HG03139 (cell line): Measurements from ENCODE around the gene SPEM1.
A peak's percentile ranks its signal among the peaks of the same experiment; 100 is the strongest.

Source experiments
- ATAC-seq: cut with Tn5 transposase; IDR thresholded peaks from one replicate; pipeline ENCODE4 v1.9.1; 2021; ENCODE audit not compliant: unreplicated experiment

The SPEM1 gene

DNA sequence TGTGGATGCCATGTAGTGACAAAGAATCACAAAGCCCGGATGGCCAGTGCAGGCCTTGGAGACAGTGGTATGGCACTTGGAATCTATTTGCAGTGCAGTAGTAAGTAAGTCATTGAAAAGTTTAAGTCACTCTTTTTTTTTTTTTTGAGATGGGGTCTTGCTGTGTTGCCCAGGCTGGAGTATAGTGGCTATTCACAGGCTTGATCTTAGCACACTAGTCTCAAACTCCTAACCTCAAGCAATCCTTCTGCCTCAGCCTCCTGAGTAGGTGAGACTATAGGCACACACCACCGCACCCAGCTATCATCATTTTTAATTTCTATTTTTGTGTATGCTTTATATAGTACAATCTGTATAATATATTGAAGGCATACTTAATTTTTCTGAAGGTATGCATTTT lies 21.5 kb upstream of the SPEM1 start:
- no peak for ATAC-seq

DNA sequence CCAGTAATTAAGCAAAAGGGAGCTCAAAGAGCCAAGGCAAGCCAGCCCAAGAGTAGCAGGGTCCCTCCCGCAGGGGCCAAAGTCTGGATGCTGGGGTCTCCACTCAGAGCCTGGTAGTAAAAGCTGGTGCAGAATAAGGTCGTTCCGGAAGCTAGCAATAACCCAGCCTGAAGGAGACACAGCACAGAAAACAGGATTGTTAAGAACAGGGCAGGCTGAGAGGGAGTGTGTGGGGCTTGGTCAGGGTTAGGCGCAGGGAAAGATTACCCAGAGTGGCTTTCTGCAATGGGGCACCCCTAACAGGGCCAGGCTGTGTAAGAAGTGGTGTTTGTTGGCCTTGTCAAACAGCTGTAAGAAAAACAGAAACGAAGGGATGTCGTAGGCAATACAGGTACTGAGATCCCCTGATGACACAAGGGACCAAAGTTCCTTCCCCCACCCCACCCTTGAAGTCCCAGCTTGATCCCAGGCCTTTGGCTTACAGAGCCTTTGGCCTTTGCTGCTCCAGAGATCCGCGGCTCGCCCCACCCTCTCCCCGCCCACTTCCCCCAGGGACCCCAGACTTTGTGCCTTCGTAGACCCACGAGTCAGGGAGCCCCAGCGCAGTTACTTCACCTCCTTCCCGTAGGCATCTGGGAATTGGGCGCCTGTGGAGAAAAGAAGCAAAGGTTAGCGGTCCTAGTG lies 16.9 kb upstream of the SPEM1 start:
- ATAC-seq, result no peak

DNA sequence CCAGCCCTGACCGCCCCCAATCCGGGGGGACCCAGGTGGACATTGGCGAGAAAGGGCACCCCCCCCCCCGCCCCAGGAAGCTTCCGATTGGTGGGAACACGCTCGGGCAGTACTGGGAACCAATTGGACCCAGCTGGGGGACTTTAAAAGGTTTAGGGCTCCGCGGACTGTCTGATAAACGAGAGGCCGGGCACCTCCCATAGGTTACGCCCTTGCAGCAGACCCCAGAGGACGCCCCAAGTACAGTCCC lies 16.5 kb upstream of the SPEM1 start:
- no peak for ATAC-seq

DNA sequence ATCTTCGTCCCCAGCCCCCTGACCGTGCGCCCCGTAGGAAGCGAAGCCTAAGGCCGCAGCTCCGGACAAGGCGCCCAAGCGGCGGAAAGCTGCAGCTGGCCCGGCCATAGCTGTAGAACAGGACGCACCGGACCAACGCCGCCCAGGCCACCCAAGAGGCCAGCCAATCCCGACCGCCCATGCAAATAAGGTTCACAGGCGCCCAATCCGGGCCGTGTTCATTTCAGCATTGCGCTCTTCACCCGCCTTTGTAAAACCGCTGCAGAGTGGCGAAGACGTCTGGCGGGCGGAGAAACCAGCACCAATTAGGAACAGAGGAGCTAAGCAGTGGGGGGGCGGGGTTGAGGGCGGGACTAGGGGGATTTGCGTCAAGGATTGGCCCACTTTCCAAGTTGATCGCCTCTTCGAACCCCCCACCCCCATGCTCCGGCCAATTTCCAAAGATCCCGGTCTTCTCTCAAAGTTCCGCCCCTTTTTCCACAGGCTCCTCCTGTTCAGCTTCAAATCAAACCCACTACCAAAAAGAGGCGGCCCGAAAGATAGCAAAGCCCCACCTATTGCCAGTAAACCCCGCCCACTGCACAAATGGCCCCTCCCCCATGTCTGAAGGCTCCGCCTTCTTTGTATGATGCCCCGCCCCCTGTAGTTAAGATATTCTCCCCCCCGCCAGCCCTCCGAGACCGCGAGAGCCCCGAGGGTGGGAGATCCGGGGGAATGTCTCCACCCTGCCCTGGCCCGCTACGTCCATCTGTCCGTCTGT lies 16.0 kb upstream of the SPEM1 start, which contains the start of gene TMEM256:
TSS of gene TMEM256 (minus strand) at position 121 of the 760 bp plus-strand sequence. CDS start at position 108, 13 bp downstream.
- ATAC-seq, result peak; percentile 89

DNA sequence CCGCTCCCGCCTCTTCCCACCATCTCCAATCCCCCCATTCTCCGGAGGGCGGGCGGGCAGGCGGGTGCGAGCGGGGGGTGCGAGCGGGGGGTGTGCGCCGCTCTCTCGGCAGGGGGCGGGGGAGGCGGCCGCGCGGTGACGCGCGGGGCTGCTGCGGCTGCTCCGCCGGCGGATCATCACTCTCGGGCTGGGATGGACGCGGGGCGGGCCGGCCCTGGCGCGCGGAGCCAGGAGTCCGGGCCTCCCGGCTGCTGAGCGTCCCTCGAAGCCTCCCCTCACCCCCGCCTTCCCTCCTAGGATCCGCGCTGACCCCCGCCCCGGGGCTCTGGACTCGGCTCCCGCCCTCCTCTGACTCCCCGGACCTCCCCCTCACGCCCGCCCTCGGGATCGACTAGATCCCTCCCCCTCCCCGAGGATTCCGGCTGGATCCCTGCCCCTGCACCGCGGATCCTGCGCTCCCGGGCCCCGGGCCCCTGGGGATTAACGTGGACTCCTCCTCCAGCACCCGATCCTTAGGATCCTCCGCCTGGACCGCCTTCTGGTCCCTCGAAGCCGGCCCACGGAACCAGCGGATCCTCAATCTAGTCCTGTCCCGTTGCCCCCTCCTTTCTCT lies 15.3 kb upstream of the SPEM1 start:
- no peak for ATAC-seq

DNA sequence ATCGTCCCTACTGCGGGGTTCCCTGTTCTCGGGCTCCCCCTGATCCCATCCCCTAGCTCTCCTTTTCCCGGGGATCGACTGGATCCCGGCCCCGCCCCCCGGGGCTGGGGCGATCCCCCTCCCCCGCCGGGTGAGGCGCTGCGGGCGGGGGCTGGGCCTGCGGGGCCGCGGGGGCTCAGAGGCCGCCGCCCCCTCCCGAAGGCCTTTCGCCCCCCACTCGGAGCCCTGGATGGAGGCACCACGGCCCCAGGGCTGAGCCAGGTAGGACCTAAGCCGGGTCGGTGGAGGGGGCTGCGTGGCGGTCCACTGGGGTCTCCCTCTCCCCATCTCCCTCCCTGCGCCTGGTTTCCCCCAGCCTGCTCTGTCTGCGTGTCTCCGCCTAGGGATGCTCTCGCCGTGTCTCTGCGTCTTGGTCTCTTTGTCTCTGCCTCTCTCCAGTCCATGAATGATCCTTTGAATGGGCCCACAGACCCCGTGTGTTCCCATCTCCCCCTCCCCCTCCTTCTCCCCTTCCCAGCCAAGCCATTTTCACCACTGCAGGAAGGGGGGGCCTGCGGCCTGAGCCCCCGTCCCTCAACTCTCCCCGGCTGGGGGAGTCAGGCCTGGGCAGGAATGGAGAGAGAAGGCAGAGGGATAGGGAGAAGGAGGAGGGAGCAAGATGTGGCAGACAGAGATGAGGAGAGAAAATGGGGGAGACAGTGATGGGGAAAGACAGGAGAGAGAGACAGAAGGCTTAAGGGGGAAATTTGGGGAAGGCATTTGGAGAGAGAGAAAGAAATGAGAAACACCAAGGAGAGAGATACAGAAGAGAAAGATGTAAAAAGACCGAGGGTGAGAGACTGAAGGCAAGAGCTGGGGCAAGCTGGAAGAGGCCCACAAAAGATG lies 14.5 kb upstream of the SPEM1 start:
- no peak for ATAC-seq

DNA sequence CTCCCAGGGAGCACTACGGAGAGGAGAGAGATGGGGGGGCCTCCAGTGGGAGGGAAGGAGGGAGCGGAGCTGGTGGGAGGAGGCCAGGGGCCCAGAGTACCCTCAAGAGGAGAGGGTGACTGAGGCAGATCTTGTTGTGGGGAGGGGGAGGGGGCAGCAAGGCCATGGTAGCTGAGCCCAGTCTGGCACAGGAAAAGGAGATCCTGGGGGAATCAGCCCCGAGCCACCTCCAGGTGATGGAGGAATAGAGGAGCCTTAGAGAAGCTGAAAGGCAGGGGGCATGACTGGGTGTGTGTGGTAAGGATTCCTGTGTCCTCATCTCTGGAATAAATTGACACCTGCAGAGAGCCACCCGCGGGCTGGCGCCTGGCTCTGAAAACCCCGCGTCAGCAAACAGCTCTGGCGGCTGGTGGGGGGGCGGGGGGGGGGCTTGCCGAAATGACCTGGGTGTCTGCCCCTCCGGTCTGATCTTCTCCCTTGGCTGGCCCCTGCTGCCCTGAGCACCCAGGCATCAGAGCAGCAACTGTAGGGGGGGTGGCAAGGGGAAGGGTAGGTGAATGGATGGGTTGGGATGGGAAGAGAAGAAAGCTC lies 13.8 kb upstream of the SPEM1 start:
- ATAC-seq, result no peak

DNA sequence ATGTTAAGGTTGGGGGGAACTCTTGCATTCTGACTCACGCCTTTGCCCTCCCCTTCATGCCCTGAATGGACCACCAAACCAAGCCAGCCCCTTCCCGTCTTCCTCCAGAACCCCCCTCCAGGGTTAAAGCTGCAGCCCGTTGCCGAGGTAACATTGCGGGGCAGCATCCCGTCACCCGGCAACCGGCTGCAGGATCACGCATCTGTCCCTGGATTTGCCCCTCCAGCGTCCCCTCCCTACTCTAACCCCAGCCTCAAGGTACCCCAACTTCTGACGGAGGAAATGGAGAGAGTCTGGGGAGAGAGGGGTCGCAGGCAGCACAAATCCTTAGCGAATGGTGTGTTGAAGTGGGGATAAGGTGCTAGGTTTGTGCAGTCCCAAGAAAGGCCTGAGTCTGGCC lies 13.0 kb upstream of the SPEM1 start:
- no peak for ATAC-seq

DNA sequence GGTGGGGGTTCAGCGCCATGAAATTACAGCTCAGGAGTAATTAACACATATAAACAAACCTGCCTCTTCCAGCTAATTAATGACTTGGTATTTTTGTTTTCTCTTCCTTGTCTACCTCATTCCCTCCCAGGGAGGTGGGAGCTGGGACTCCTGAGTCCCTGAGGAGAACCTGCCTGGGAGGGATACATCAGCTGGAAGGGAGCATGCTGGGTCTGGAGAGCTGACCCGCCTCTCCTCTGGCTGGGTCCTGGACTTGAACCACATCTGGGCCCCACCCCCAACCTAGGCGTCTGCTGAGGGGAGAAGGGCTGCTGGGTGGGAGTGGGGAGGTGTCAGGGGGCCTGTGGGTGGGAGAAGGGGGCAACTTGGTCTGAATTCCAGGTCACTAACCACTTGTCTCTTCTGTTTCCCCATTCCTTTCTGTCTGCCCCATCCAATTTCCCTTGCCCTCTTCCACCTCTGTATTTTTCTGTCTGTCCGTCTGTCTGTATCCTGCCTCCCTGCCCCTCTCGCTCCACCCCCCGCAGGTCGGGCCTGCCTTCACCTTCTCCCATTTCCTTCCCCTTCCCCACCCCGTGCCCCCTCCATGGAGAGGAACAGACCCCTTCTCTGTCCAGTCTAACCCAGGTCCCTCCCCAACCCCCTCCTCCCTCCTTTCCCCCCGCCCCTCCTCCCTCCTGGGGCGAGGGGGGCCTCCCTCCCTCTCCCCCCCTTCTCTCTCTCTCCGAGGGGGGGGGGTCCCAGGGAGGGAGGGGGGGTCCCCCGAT lies 12.5 kb upstream of the SPEM1 start, which contains the start of gene NLGN2:
TSS of gene NLGN2 (plus strand) at position 361 of the 767 bp plus-strand sequence. CDS start 411 bp downstream, outside the sequence.
- no peak for ATAC-seq

DNA sequence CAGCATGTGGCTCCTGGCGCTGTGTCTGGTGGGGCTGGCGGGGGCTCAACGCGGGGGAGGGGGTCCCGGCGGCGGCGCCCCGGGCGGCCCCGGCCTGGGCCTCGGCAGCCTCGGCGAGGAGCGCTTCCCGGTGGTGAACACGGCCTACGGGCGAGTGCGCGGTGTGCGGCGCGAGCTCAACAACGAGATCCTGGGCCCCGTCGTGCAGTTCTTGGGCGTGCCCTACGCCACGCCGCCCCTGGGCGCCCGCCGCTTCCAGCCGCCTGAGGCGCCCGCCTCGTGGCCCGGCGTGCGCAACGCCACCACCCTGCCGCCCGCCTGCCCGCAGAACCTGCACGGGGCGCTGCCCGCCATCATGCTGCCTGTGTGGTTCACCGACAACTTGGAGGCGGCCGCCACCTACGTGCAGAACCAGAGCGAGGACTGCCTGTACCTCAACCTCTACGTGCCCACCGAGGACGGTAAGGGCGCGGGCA lies 11.8 kb upstream of the SPEM1 start:
- ATAC-seq, result no peak

DNA sequence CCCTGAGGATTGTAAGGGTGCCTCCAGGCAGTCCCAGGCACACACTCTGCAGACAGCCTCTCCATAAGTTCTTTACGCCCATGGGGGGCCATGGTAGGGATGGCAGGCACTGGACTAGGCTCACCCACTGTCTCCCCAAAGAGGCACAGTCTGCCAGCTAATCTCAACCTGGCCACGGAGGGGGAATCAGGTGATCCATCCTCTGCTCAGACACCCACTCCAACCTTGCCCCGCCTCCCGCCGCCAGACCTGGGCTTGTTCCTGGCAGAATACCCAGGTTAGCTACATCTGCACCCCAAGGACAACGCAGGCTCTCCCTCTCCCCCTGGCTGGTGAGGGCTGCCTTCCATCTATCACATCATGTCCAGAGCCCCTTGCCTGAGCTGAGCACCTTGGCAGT lies 11.3 kb upstream of the SPEM1 start:
- ATAC-seq, result no peak

DNA sequence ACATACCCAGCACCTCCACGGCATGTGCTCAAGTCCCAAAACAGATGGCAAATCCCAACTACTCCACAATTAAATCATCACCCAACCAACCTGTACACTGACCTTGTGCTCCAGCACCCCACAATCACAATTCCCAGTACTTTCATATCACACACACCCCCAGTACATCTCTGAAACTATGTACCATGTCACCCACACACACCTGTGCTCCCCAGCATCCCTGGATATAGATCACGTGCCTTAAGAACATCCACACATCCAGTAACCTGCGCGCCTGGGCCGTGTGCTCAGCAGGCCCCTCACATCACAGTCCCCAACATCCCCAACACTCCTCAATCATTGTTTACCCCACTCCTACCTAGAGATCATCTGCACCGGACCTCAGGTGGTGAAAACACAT lies 10.4 kb upstream of the SPEM1 start:
- ATAC-seq, result no peak

DNA sequence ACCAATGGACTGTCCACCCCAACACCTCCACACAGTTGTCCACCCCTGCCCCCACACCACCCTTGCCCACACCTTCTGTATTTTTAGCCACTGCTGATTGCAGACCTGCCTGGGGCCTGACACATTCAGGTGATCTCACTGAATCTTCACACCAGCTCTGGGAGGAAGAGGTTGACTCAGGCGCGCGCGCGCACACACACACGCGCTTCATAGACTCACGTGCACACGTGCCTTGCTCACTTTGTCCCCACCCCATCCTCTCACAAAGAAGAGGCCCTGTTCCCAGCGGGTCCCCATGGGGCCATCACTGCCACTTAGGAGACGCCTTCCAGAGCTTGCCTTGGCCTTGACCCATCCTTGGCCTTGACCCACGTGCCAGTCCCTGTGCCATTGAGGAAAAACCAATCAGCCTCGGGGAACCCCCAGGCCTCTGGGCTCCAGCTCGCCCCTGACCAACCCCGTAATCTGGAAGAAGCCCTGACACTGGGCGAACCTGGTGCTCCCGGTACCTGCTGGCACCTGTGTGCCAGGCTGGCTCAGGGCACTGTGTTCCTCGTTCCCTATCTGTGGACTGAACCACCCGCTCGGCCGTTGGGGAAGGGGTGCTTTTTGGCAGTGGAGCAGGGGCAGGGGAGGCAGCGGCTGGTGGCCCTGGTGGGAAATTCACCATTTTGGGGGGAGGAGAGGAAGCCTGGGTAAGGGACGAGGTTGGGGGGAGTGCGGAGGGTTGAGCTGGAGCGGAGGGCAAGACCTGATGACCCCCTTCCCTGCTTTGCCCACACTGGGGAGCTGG lies 9.3 kb upstream of the SPEM1 start:
- no peak for ATAC-seq

DNA sequence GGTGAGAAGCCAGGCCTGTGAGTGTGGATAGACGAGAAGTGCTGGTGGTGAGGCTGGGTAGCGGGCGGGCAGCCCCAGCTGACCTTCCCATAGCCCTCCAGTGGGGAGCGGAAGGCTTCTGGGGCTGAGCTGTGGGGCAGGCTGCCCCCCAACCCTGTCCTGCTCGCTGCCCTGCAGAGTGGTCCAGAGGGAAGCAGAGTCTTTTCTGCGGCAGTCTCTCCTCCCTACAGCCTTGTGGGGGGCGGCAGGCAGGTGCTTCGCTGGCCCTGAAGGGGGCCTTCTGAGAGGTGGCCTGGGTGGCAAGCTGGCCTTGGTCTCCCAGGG lies 8.7 kb upstream of the SPEM1 start:
- ATAC-seq, result no peak

DNA sequence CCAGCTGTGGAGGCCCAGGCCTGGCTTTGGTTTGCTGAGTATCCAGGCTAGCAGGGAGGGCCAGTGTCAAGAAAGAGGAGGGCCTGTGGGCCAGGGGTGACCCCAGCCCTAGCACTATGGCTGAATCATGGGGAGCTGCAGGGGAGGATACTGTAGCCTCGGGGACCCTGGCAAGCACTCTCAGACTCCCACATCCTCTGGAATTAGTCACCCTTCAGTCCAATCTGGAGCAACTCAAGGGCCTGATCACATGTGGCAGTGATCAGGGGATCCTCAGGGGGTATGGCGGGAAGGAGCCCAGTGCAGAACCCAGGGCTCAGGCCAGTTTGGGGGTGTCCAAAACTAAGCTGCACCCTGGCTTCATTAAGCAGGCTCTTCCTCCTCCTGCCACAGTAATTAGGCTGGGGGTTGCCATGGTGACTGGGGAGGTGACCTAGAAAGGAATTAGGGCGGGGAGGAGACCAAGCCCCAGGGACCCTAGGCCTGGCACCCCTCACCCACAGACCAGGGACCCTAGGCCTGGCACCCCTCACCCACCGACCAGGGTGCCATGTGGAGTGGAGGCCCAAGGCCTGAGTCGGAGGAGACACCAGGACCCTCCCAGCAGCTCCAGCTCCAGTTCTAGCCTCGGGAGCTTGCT lies 6.7 kb upstream of the SPEM1 start:
- ATAC-seq, result no peak

DNA sequence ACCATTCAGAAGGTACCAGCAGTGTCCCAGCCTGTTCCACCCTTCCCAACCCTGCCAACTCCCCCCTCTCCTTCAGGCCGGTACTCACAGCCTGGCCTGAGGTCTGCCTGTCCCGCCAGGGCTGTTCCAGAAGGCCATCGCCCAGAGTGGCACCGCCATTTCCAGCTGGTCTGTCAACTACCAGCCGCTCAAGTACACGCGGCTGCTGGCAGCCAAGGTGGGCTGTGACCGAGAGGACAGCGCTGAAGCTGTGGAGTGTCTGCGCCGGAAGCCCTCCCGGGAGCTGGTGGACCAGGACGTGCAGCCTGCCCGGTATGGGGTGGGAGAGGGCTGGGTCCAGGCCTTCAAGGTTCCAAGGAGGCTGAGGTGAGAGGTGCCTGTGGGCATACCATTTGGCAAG lies 5.3 kb upstream of the SPEM1 start:
- no peak for ATAC-seq

DNA sequence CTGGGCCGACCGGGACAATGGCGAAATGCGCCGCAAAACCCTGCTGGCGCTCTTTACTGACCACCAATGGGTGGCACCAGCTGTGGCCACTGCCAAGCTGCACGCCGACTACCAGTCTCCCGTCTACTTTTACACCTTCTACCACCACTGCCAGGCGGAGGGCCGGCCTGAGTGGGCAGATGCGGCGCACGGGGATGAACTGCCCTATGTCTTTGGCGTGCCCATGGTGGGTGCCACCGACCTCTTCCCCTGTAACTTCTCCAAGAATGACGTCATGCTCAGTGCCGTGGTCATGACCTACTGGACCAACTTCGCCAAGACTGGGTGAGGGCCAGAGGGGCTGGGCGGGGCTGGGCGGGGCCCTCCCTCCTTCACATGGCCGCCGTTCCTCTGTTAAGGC lies 4.3 kb upstream of the SPEM1 start:
- ATAC-seq, result no peak

DNA sequence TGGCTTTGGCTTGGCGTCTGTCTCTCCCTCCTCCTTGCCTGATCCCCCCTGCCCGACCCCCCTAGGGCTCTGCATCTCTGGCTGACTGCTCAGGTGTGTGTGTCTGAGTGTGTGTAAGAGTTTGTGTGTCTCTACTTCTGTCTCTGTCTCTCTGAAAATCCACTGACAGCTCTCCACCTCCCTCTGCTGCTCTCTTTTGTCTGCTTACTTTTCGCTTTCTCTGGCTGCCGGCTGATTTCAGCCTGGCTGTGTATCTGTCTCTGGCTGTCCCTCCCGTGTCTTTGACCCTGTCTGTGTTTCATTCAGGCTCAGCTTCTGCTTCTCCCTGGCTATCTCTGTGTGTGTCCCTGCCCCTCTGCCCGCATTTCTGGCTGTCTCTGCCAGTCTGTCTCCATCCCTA lies 3.8 kb upstream of the SPEM1 start:
- no peak for ATAC-seq

DNA sequence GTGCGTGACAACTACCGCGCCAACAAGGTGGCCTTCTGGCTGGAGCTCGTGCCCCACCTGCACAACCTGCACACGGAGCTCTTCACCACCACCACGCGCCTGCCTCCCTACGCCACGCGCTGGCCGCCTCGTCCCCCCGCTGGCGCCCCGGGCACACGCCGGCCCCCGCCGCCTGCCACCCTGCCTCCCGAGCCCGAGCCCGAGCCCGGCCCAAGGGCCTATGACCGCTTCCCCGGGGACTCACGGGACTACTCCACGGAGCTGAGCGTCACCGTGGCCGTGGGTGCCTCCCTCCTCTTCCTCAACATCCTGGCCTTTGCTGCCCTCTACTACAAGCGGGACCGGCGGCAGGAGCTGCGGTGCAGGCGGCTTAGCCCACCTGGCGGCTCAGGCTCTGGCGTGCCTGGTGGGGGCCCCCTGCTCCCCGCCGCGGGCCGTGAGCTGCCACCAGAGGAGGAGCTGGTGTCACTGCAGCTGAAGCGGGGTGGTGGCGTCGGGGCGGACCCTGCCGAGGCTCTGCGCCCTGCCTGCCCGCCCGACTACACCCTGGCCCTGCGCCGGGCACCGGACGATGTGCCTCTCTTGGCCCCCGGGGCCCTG lies 3.0 kb upstream of the SPEM1 start:
- no peak for ATAC-seq
